GM06990 (cell line): ENCODE data around the gene RNF13.

Experiments used
- DNase-seq: peaks from one replicate; pipeline ENCODE4 v3.0.0-alpha.2; 2011; ENCODE audit not compliant: insufficient read length; ENCODE audit errors: extremely low read depth
- H3K27me3 ChIP-seq: replicated peaks from 2 replicates; pipeline ENCODE4 v1.6.0; 2011; ENCODE audit warnings: low read length; ENCODE audit not compliant: control insufficient read depth, insufficient read depth
- H3K36me3 ChIP-seq: 2 replicates; pipeline ENCODE4 v1.5.1; 2011; ENCODE audit warnings: low read length; ENCODE audit not compliant: control insufficient read depth, insufficient read depth
- H3K4me3 ChIP-seq: replicated peaks from 2 replicates; pipeline ENCODE4 v1.5.1; 2011; ENCODE audit warnings: low read depth, mild to moderate bottlenecking, control low read depth, low read length
- TF ChIP-seq, protein P1 (sequence below): IDR thresholded peaks from 2 replicates; pipeline ENCODE4 v1.5.1; 2011; ENCODE audit warnings: low read length, control low read depth, mild to moderate bottlenecking, inconsistent platforms; ENCODE audit not compliant: insufficient read depth, poor library complexity, severe bottlenecking

The RNF13 gene

GRCh38 chr3:149892371-149892770 lies 79.4 kb downstream of the RNF13 start:
- H3K4me3 ChIP-seq, result no peak overlapping the region
- TF ChIP-seq, protein P1, sequence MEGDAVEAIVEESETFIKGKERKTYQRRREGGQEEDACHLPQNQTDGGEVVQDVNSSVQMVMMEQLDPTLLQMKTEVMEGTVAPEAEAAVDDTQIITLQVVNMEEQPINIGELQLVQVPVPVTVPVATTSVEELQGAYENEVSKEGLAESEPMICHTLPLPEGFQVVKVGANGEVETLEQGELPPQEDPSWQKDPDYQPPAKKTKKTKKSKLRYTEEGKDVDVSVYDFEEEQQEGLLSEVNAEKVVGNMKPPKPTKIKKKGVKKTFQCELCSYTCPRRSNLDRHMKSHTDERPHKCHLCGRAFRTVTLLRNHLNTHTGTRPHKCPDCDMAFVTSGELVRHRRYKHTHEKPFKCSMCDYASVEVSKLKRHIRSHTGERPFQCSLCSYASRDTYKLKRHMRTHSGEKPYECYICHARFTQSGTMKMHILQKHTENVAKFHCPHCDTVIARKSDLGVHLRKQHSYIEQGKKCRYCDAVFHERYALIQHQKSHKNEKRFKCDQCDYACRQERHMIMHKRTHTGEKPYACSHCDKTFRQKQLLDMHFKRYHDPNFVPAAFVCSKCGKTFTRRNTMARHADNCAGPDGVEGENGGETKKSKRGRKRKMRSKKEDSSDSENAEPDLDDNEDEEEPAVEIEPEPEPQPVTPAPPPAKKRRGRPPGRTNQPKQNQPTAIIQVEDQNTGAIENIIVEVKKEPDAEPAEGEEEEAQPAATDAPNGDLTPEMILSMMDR, result no peak
- no peaks in the 10 kb centered on the region for H3K27me3 ChIP-seq
- no peak for DNase-seq
- no peaks in the 10 kb centered on the region; the same call in 1 of the 2 replicates for H3K36me3 ChIP-seq

- DNase-seq, result no peak
- H3K36me3 ChIP-seq, result no peaks in the 10 kb centered on the region; the same call in 1 of the 2 replicates
- H3K4me3 ChIP-seq, result no peak overlapping the region
- TF ChIP-seq, protein P1, result no peak
- H3K27me3 ChIP-seq, result no peaks in the 10 kb centered on the region
Measured at GRCh38 chr3:149894205-149894604, 81.2 kb downstream of the RNF13 start.

GRCh38 chr3:149895339-149895738 lies 82.3 kb downstream of the RNF13 start:
- Histone ChIP-seq H3K27me3 (no peaks in the 10 kb centered on the region), H3K36me3 (no peaks in the 10 kb centered on the region; the same call in 1 of the 2 replicates), H3K4me3 (no peak overlapping the region)
- TF ChIP-seq, protein P1, result no peak
- DNase-seq, result no peak

- H3K4me3 ChIP-seq, result no peak overlapping the region
- no peak for DNase-seq
- H3K27me3 ChIP-seq, result no peaks in the 10 kb centered on the region
- TF ChIP-seq, protein P1, result no peak
- H3K36me3 ChIP-seq, result no peaks in the 10 kb centered on the region; the same call in 1 of the 2 replicates
Measured at GRCh38 chr3:149895769-149896168, 82.8 kb downstream of the RNF13 start.

DNA sequence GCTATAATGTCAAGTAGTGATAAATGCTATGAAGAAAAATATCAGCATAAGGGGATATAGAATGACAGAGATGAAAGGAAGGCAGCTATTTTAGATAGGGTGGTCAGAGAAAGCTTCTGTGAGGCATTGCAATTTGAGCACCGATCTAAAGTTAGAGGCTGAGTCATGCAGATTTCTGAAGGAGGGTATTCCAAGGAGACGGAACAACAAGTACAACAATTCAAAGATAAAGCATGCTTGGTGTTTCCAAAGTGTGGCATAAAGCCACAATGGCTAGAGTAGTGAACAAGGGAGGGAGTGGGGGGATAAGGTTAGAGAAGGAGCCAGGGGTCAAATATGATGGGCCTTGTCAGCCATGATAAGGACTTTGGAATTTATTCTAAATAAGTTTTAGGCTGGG lies 85.8 kb downstream of the RNF13 start:
- no peak for DNase-seq
- Histone ChIP-seq H3K27me3 (no peaks in the 10 kb centered on the region), H3K4me3 (no peak overlapping the region), H3K36me3 (no peaks in the 10 kb centered on the region; the same call in 1 of the 2 replicates)
- TF ChIP-seq, protein P1, result no peak

- DNase-seq, result no peak
- TF ChIP-seq, protein P1, result no peak
- H3K36me3 ChIP-seq, result no peaks in the 10 kb centered on the region; the same call in 1 of the 2 replicates
Measured at GRCh38 chr3:149900322-149900721, 87.3 kb downstream of the RNF13 start.

More at GRCh38 chr3:149900322-149900721, 87.3 kb downstream of the RNF13 start:
- H3K4me3 ChIP-seq, result no peak overlapping the region
- H3K27me3 ChIP-seq, result no peaks in the 10 kb centered on the region
